ENCODE measurements around the gene PDE6G. TPM values are rescaled to one million over a fixed set of nuclear protein-coding genes. Genes with fewer than 3 reads are reported as not detected.

Gene PDE6G
- 0.08 TPM for polyA plus RNA-seq (2013, experiment 1 of 2)
- 0.14 TPM for polyA plus RNA-seq (2013, experiment 2 of 2)

DNA sequence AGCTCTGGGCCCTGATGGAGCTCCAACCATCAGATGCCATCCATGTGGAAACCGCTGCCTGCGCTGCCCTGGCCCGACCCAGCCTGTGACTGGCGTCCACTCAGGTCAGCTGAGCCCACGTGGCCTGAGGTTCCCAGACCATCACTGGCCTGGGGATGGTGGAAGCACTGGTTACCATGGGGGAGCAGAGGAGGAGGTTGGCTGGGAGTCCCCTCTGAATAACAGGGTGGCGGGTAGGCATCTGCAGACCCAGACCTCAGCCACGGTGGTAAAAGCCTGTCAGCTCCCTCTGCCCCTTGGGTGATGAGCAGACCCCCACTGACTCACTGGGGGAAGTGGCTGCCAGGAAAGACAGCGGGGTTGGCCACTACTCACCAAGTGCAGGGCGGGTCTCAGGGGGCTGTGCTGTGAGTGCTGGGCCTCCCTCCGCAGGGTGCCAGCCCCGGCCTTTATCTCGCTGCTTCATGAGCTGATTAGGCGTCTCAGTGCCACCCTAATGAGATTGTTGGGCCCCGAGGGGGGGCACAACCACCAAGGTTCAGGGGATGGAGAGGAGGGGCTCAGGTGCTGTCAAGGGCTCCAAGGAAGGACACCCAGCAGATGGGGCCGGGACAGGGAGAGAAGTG, at the start of gene PDE6G:
Gene PDE6G, minus strand, starts transcription at position 425 of the 626 bp plus-strand sequence. CDS start 3,237 bp downstream, outside the sequence.
- H2BK12ac ChIP-seq (ENCODE audit: low read length in 2 of 2): no peak within 1 kb of the TSS
- no peak within 1 kb of the TSS for H2AK5ac ChIP-seq (ENCODE audit: low read length, severe bottlenecking)
- no peak within 1 kb of the TSS for H2BK15ac ChIP-seq (ENCODE audit: low read depth, poor library complexity, severe bottlenecking)
- H3K27me3 ChIP-seq (ENCODE audit: control insufficient read depth in 1 of 2, insufficient read depth in 1 of 2, low read length in 2 of 2): no peaks in the 10 kb centered on the region
- no peaks in the 10 kb centered on the region for H3K36me3 ChIP-seq (ENCODE audit: control insufficient read depth in 1 of 2, insufficient read depth in 2 of 2, low read depth in 1 of 2, low read length in 2 of 2)
- H4K91ac ChIP-seq (ENCODE audit: low read length): no peak within 1 kb of the TSS
- peaks cover 16% of the 10 kb centered on the region for H3K4me1 ChIP-seq (ENCODE audit: control insufficient read depth, insufficient read depth, low read depth, low read length)
- no peak within 1 kb of the TSS for H3K9ac ChIP-seq (ENCODE audit: low read length)
- H2BK5ac ChIP-seq (ENCODE audit: low read depth, low read length, poor library complexity, severe bottlenecking): no peak within 1 kb of the TSS
- no peaks in the 10 kb centered on the region for H3K9me3 ChIP-seq (ENCODE audit: control insufficient read depth, low read length)
- H3K4me3 ChIP-seq (ENCODE audit: insufficient read depth in 1 of 2, low read depth in 1 of 2, low read length in 2 of 2): no peak within 1 kb of the TSS
- H3K23ac ChIP-seq (ENCODE audit: low read length in 2 of 2): no peak within 1 kb of the TSS
- H2BK120ac ChIP-seq (ENCODE audit: low read depth, low read length): no peak within 1 kb of the TSS
- 84% methylated on average over 15 of the region's 15 CpGs for WGBS
- no peak within 1 kb of the TSS for H3K4me2 ChIP-seq (ENCODE audit: low read length, poor library complexity, severe bottlenecking)
- H2AFZ ChIP-seq (ENCODE audit: low read depth, low read length): no peak within 1 kb of the TSS
- no peaks in the 10 kb centered on the region for H3K79me1 ChIP-seq (replicated peaks; ENCODE audit: low read length, poor library complexity, severe bottlenecking)
- no peak within 1 kb of the TSS for H3K14ac ChIP-seq (ENCODE audit: low read length in 2 of 2)
- DNase-seq: no peak
- no peak within 1 kb of the TSS for H3K27ac ChIP-seq (ENCODE audit: low read length, poor library complexity, severe bottlenecking)
- H4K8ac ChIP-seq (ENCODE audit: low read length): no peak within 1 kb of the TSS
- no peak within 1 kb of the TSS for H3K18ac ChIP-seq (ENCODE audit: low read depth in 1 of 2, low read length in 2 of 2)
- no peak within 1 kb of the TSS for H3K4ac ChIP-seq (ENCODE audit: low read depth in 1 of 2, low read length in 2 of 2)

DNA sequence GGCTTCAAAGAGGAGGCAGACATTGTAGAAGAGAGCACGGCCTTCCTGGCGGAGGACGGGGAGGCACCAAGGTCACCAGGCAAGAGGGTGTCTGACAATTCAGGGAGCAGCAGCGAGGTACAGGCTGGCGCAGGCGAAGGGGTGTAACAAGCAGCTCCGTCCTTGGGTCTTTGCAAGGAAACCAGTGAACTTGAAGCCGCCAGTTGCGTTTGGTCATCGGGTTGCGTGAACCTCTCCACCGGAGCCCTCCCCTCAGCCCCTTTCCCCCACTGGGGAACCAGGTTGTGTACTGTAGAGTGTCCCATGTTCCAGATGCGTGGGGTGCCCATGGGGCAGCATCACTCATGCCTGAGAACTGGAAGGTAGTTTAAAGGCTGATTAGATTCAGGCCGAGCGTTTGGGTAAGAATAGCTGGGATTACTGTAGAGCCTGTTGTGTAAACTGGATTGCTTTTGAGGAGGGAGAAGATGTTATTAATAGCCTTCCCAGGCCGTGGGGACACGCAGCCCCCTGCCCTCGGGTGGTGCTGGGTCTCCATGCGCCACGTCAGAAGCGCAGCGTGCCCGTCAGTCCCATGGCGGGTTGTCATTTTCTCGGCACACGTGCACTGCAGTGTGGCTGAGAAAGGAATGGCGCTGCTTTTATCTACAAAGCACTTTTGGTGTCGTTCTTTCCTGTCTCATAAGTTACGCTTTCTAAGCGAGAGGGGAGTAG, 49.3 kb upstream of the PDE6G start:
- Histone ChIP-seq H2BK12ac (ENCODE audit: low read length in 2 of 2) (no peak overlapping the region), H2BK120ac (ENCODE audit: low read depth, low read length) (no peak overlapping the region), H4K8ac (ENCODE audit: low read length) (no peak overlapping the region), H4K91ac (ENCODE audit: low read length) (no peak overlapping the region), H3K9me3 (ENCODE audit: control insufficient read depth, low read length) (no peaks in the 10 kb centered on the region), H3K23ac (ENCODE audit: low read length in 2 of 2) (no peak overlapping the region), H2AK5ac (ENCODE audit: low read length, severe bottlenecking) (no peak overlapping the region), H3K79me1 (replicated peaks; ENCODE audit: low read length, poor library complexity, severe bottlenecking) (peaks cover 25% of the 10 kb centered on the region), H3K9ac (ENCODE audit: low read length) (no peak overlapping the region), H3K14ac (ENCODE audit: low read length in 2 of 2) (no peak overlapping the region), H2AFZ (ENCODE audit: low read depth, low read length) (no peak overlapping the region), H3K18ac (ENCODE audit: low read depth in 1 of 2, low read length in 2 of 2) (no peak overlapping the region), H2BK5ac (ENCODE audit: low read depth, low read length, poor library complexity, severe bottlenecking) (no peak overlapping the region), H3K27ac (ENCODE audit: low read length, poor library complexity, severe bottlenecking) (no peak overlapping the region), H3K36me3 (ENCODE audit: control insufficient read depth in 1 of 2, insufficient read depth in 2 of 2, low read depth in 1 of 2, low read length in 2 of 2) (peaks cover 51 to 59% of the 10 kb centered on the region in 2 experiments), H3K4me1 (ENCODE audit: control insufficient read depth, insufficient read depth, low read depth, low read length) (peaks cover 34% of the 10 kb centered on the region), H3K4ac (ENCODE audit: low read depth in 1 of 2, low read length in 2 of 2) (no peak overlapping the region), H2BK15ac (ENCODE audit: low read depth, poor library complexity, severe bottlenecking) (no peak overlapping the region), H3K4me2 (ENCODE audit: low read length, poor library complexity, severe bottlenecking) (no peak overlapping the region), H3K4me3 (ENCODE audit: insufficient read depth in 1 of 2, low read depth in 1 of 2, low read length in 2 of 2) (no peak overlapping the region), H3K27me3 (ENCODE audit: control insufficient read depth in 1 of 2, insufficient read depth in 1 of 2, low read length in 2 of 2) (no peaks in the 10 kb centered on the region)
- 98% methylated on average over 28 of the region's 30 CpGs for WGBS
- DNase-seq: no peak

DNA sequence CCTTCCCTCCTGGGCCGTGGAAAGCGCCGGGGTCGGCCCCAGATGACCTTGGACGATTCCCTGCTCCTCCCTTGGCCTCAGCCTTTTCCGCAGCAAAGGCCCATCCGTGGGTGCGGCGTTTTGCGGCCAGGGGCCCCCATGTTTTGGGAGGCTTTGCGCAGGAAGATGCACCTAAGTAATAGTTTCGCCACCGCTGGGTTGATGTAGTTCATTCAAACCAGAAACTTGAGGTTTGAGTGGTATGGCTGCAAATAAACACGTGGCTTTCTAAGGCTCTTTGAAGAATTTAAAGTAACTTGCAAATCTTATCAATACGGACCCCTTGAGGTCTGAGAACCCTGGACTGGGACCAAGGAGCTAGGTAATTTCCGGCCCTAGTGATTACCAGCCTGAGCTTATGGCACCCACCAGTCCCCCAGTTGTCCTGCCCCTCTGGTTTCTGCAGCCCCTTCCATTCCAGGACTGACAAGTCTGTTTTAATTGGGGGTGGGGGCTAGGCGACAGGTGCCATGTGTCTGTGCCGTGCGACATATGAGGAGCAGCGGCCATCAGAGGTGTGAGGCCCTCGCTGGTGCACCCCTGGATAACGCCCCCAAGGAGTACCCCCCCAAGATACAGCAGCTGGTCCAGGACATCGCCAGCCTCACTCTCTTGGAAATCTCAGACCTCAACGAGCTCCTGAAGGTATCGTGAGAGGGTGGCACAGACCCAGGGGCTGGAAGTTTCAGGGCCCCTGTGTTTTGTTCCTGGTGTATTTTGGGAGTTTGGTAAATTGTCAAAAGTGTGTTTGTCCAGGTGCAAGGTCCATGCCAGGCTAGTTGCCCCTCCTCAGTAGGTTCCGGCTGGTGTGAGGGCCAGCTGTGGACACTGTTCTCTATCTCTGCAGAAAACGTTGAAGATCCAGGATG, 47.7 kb upstream of the PDE6G start:
- Histone ChIP-seq H3K9me3 (ENCODE audit: control insufficient read depth, low read length) (no peaks in the 10 kb centered on the region), H2BK5ac (ENCODE audit: low read depth, low read length, poor library complexity, severe bottlenecking) (peak overlapping the region; percentile 20), H2BK15ac (ENCODE audit: low read depth, poor library complexity, severe bottlenecking) (peak overlapping the region; percentile 95), H2BK120ac (ENCODE audit: low read depth, low read length) (peak overlapping the region; percentile 92), H3K18ac (ENCODE audit: low read depth in 1 of 2, low read length in 2 of 2) (peak overlapping the region; percentile 81 to 91), H3K9ac (ENCODE audit: low read length) (peak overlapping the region; percentile 99), H3K4me1 (ENCODE audit: control insufficient read depth, insufficient read depth, low read depth, low read length) (peaks cover 29% of the 10 kb centered on the region), H4K8ac (ENCODE audit: low read length) (peak overlapping the region; percentile 73), H3K4me3 (ENCODE audit: insufficient read depth in 1 of 2, low read depth in 1 of 2, low read length in 2 of 2) (peak overlapping the region; percentile 92 to 97), H3K27ac (ENCODE audit: low read length, poor library complexity, severe bottlenecking) (peak overlapping the region; percentile 16), H3K79me1 (replicated peaks; ENCODE audit: low read length, poor library complexity, severe bottlenecking) (peaks cover 26% of the 10 kb centered on the region), H2AFZ (ENCODE audit: low read depth, low read length) (peak overlapping the region; percentile 62), H3K4ac (ENCODE audit: low read depth in 1 of 2, low read length in 2 of 2) (peak overlapping the region; percentile 73 to 88), H3K27me3 (ENCODE audit: control insufficient read depth in 1 of 2, insufficient read depth in 1 of 2, low read length in 2 of 2) (no peaks in the 10 kb centered on the region), H3K23ac (ENCODE audit: low read length in 2 of 2) (peak overlapping the region; percentile 9 to 46), H4K91ac (ENCODE audit: low read length) (peak overlapping the region; percentile 66), H3K4me2 (ENCODE audit: low read length, poor library complexity, severe bottlenecking) (peak overlapping the region; percentile 88), H3K14ac (ENCODE audit: low read length in 2 of 2) (peak overlapping the region; percentile 64 to 83), H3K36me3 (ENCODE audit: control insufficient read depth in 1 of 2, insufficient read depth in 2 of 2, low read depth in 1 of 2, low read length in 2 of 2) (peaks cover 62 to 72% of the 10 kb centered on the region in 2 experiments), H2BK12ac (ENCODE audit: low read length in 2 of 2) (no peak overlapping the region), H2AK5ac (ENCODE audit: low read length, severe bottlenecking) (no peak overlapping the region)
- WGBS: 35% methylated on average over 27 of the region's 27 CpGs
- DNase-seq: no peak
